ENCODE results near the gene CFAP119. TPM values are rescaled to one million over a fixed set of nuclear protein-coding genes. Genes with fewer than 3 reads are reported as not detected.

CFAP119 gene
- total RNA-seq, 1 experiment from 2014 or later: 13.8 TPM

DNA sequence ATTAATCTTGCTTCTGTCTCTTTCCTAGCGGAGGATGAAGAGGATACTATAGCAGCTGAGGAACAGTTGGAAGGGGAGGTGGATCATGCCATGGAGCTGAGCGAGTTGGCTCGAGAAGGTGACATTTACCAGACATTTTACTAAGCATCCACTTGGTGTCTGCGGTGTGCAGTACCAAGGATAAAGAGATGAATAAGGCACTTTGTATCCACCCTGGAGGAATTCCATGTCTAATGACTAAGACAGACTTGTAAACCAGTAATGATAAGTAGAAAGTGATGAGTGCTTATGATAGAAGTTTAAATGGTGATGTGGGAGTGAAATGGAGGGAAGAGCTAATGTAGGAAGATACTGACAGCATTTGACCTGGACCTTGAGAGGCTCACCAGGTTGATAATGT lies 50.9 kb downstream of the CFAP119 start:
- CTCF ChIA-PET: no interaction called here

More for the DNA sequence above, 50.9 kb downstream of the CFAP119 start:
- intact Hi-C loops (cut with micrococcal nuclease; ENCODE audit: unreplicated experiment): no loop called here
- no TSS peak for BruUV-seq (replicated peaks)
- TF ChIP-seq, protein P1, sequence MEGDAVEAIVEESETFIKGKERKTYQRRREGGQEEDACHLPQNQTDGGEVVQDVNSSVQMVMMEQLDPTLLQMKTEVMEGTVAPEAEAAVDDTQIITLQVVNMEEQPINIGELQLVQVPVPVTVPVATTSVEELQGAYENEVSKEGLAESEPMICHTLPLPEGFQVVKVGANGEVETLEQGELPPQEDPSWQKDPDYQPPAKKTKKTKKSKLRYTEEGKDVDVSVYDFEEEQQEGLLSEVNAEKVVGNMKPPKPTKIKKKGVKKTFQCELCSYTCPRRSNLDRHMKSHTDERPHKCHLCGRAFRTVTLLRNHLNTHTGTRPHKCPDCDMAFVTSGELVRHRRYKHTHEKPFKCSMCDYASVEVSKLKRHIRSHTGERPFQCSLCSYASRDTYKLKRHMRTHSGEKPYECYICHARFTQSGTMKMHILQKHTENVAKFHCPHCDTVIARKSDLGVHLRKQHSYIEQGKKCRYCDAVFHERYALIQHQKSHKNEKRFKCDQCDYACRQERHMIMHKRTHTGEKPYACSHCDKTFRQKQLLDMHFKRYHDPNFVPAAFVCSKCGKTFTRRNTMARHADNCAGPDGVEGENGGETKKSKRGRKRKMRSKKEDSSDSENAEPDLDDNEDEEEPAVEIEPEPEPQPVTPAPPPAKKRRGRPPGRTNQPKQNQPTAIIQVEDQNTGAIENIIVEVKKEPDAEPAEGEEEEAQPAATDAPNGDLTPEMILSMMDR (IDR thresholded peaks at IDR 0.05; ENCODE audit: unreplicated experiment): no peak
- Mint-ChIP-seq H3K27me3 (ENCODE audit: unreplicated experiment) (no peaks in the 10 kb centered on the region), H3K27ac (ENCODE audit: unreplicated experiment) (no peak overlapping the region), H3K36me3 (ENCODE audit: insufficient read depth, unreplicated experiment) (peaks cover 91% of the 10 kb centered on the region), H3K9me3 (ENCODE audit: low read depth, unreplicated experiment) (no peaks in the 10 kb centered on the region), H3K4me3 (ENCODE audit: low read depth, unreplicated experiment) (no peak overlapping the region), H3K4me1 (ENCODE audit: low read depth, unreplicated experiment) (peaks cover 8% of the 10 kb centered on the region)
- no peak for DNase-seq

Other genes starting within 250 kb of the CFAP119 start
- 40.8 and 42.6 TPM in 2 replicates for gene ZNF768, start 235.5 kb downstream of the CFAP119 start, total RNA-seq (2022)
- 12.3 and 15.4 TPM in 2 replicates for gene ZNF747, start 227.2 kb downstream of the CFAP119 start, total RNA-seq (2022)
- 16.5 and 16.7 TPM in 2 replicates for gene ZNF764, start 203.7 kb downstream of the CFAP119 start, total RNA-seq (2022)
- gene ZNF688, start 190.3 kb downstream of the CFAP119 start, total RNA-seq (2022): 11.8 and 13.5 TPM in 2 replicates
- 22.2 and 22.9 TPM in 2 replicates for gene ZNF785, start 176.4 kb downstream of the CFAP119 start, total RNA-seq (2022)
- gene ZNF689, start 151.7 kb downstream of the CFAP119 start, total RNA-seq (2022): 10.4 and 14.1 TPM in 2 replicates
- gene PRR14, start 111.1 kb downstream of the CFAP119 start, total RNA-seq (2022): 47.4 and 59.4 TPM in 2 replicates
- 113 and 114 TPM in 2 replicates for gene FBRS, start 103.6 kb downstream of the CFAP119 start, total RNA-seq (2022)
- gene SRCAP, start 62.9 kb downstream of the CFAP119 start, total RNA-seq (2022): 84.6 and 90.8 TPM in 2 replicates
- gene PHKG2, start 13.6 kb downstream of the CFAP119 start, total RNA-seq (2022): 66.7 and 72.8 TPM in 2 replicates
- 130 and 136 TPM in 2 replicates for gene RNF40, start 260 bp upstream of the CFAP119 start, total RNA-seq (2022)
- 29.9 and 32.6 TPM in 2 replicates for gene ZNF629, start 25.1 kb upstream of the CFAP119 start, total RNA-seq (2022)
- 22.5 and 26.6 TPM in 2 replicates for gene BCL7C, start 132.0 kb upstream of the CFAP119 start, total RNA-seq (2022)
- gene CTF1, start 134.6 kb upstream of the CFAP119 start, total RNA-seq (2022): 1.9 and 2.3 TPM in 2 replicates
- gene FBXL19, start 161.5 kb upstream of the CFAP119 start, total RNA-seq (2022): 43.2 and 45.7 TPM in 2 replicates
- 14.7 and 15.4 TPM in 2 replicates for gene ORAI3, start 187.0 kb upstream of the CFAP119 start, total RNA-seq (2022)
- 28.8 and 30.5 TPM in 2 replicates for gene SETD1A, start 195.7 kb upstream of the CFAP119 start, total RNA-seq (2022)
- 25.3 and 29.2 TPM in 2 replicates for gene HSD3B7, start 223.1 kb upstream of the CFAP119 start, total RNA-seq (2022)
- gene STX1B, start 248.6 kb upstream of the CFAP119 start, total RNA-seq (2022): 0.61 and 1.3 TPM in 2 replicates